Neuron (in vitro differentiated cells): ENCODE data around the gene ANKMY1.

ENCODE experiments used
- H2AFZ ChIP-seq: one replicate; pipeline ENCODE4 v1.6.1; 2013; ENCODE audit warnings: low read depth, mild to moderate bottlenecking, inconsistent platforms, low read length, moderate library complexity
- H3K27me3 ChIP-seq: one replicate; pipeline ENCODE4 v1.6.1; 2013; ENCODE audit warnings: low read length; ENCODE audit not compliant: insufficient read depth
- H3K36me3 ChIP-seq: one replicate; pipeline ENCODE4 v1.6.1; 2013; ENCODE audit warnings: low read length; ENCODE audit not compliant: insufficient read depth
- H3K4me1 ChIP-seq: one replicate; pipeline ENCODE4 v1.6.1; 2013; ENCODE audit warnings: low read length; ENCODE audit not compliant: insufficient read depth
- H3K4me3 ChIP-seq: 2 replicates; pipeline ENCODE4 v1.5.1; 2013; ENCODE audit warnings: mild to moderate bottlenecking, low read length, moderate library complexity
- H3K9me3 ChIP-seq: one replicate; pipeline ENCODE4 v1.6.1; 2013; ENCODE audit warnings: low read length

Gene ANKMY1

GRCh38 chr2:240437551-240437860, 120.3 kb downstream of the ANKMY1 start:
- Histone ChIP-seq H3K4me3 (no peak overlapping the region), H3K4me1 (peaks cover 19% of the 10 kb centered on the region), H2AFZ (no peak overlapping the region), H3K36me3 (peaks cover 4% of the 10 kb centered on the region), H3K9me3 (no peaks in the 10 kb centered on the region), H3K27me3 (no peaks in the 10 kb centered on the region)

- H3K27me3 ChIP-seq: no peaks in the 10 kb centered on the region
- no peaks in the 10 kb centered on the region for H3K9me3 ChIP-seq
- H3K4me1 ChIP-seq: peaks cover 19% of the 10 kb centered on the region
- H3K4me3 ChIP-seq: peak overlapping the region; percentile 81
- peaks cover 3% of the 10 kb centered on the region for H3K36me3 ChIP-seq
- H2AFZ ChIP-seq: peak overlapping the region; percentile 6
Measured at GRCh38 chr2:240436683-240437550, 120.9 kb downstream of the ANKMY1 start.

GRCh38 chr2:240435948-240436682, 121.7 kb downstream of the ANKMY1 start:
- Histone ChIP-seq H3K36me3 (peaks cover 3% of the 10 kb centered on the region), H3K4me1 (peaks cover 19% of the 10 kb centered on the region)

GRCh38 chr2:240435457-240435947, 122.3 kb downstream of the ANKMY1 start, which contains the start of gene GPC1:
GPC1 (plus strand) TSS chr2:240435663; CDS start chr2:240435919, 256 bp downstream.
- Histone ChIP-seq H3K36me3 (no peaks in the 10 kb centered on the region), H2AFZ (peak within 1 kb of the TSS; percentile 88), H3K9me3 (no peaks in the 10 kb centered on the region), H3K4me3 (peak within 1 kb of the TSS; percentile 81), H3K27me3 (no peaks in the 10 kb centered on the region), H3K4me1 (peaks cover 19% of the 10 kb centered on the region)

More at GRCh38 chr2:240435948-240436682, 121.7 kb downstream of the ANKMY1 start:
- H3K9me3 ChIP-seq: no peaks in the 10 kb centered on the region
- H3K4me3 ChIP-seq: peak overlapping the region; percentile 81
- H3K27me3 ChIP-seq: no peaks in the 10 kb centered on the region
- H2AFZ ChIP-seq: peak overlapping the region; percentile 6

GRCh38 chr2:240434728-240435456, 122.9 kb downstream of the ANKMY1 start:
- peak overlapping the region; percentile 55 for H3K4me3 ChIP-seq
- H3K36me3 ChIP-seq: no peaks in the 10 kb centered on the region
- no peaks in the 10 kb centered on the region for H3K9me3 ChIP-seq
- no peaks in the 10 kb centered on the region for H3K27me3 ChIP-seq
- H3K4me1 ChIP-seq: peaks cover 19% of the 10 kb centered on the region
- H2AFZ ChIP-seq: peak overlapping the region; percentile 88

- Histone ChIP-seq H3K4me1 (peaks cover 19% of the 10 kb centered on the region), H3K4me3 (peak overlapping the region; percentile 55), H3K36me3 (no peaks in the 10 kb centered on the region), H2AFZ (no peak overlapping the region), H3K27me3 (no peaks in the 10 kb centered on the region), H3K9me3 (no peaks in the 10 kb centered on the region)
Measured at GRCh38 chr2:240433973-240434727, 123.6 kb downstream of the ANKMY1 start.

GRCh38 chr2:240432820-240433801, 124.7 kb downstream of the ANKMY1 start:
- H3K4me3 ChIP-seq: no peak overlapping the region
- no peaks in the 10 kb centered on the region for H3K27me3 ChIP-seq
- H3K36me3 ChIP-seq: no peaks in the 10 kb centered on the region
- H3K4me1 ChIP-seq: peaks cover 14% of the 10 kb centered on the region
- H2AFZ ChIP-seq: no peak overlapping the region
- no peaks in the 10 kb centered on the region for H3K9me3 ChIP-seq

- Histone ChIP-seq H3K4me1 (peaks cover 11% of the 10 kb centered on the region), H3K4me3 (no peak overlapping the region), H3K27me3 (no peaks in the 10 kb centered on the region), H3K9me3 (no peaks in the 10 kb centered on the region), H3K36me3 (no peaks in the 10 kb centered on the region), H2AFZ (no peak overlapping the region)
Measured at GRCh38 chr2:240432430-240432819, 125.4 kb downstream of the ANKMY1 start.

- H2AFZ ChIP-seq: no peak overlapping the region
- H3K4me3 ChIP-seq: no peak overlapping the region
- no peaks in the 10 kb centered on the region for H3K9me3 ChIP-seq
- H3K27me3 ChIP-seq: no peaks in the 10 kb centered on the region
- peaks cover 5% of the 10 kb centered on the region for H3K4me1 ChIP-seq
- H3K36me3 ChIP-seq: no peaks in the 10 kb centered on the region
Measured at GRCh38 chr2:240431661-240432424, 125.9 kb downstream of the ANKMY1 start.

- H3K4me1 ChIP-seq: no peaks in the 10 kb centered on the region
- no peaks in the 10 kb centered on the region for H3K27me3 ChIP-seq
- no peaks in the 10 kb centered on the region for H3K9me3 ChIP-seq
- H2AFZ ChIP-seq: no peak overlapping the region
- H3K36me3 ChIP-seq: no peaks in the 10 kb centered on the region
- H3K4me3 ChIP-seq: no peak overlapping the region
Measured at GRCh38 chr2:240431271-240431660, 126.5 kb downstream of the ANKMY1 start.

GRCh38 chr2:240430595-240430994, 127.2 kb downstream of the ANKMY1 start:
- Histone ChIP-seq H3K4me1 (no peaks in the 10 kb centered on the region), H3K9me3 (peaks cover 5% of the 10 kb centered on the region), H3K36me3 (no peaks in the 10 kb centered on the region), H3K27me3 (no peaks in the 10 kb centered on the region), H2AFZ (no peak overlapping the region), H3K4me3 (no peak overlapping the region)
